NCI-H2227 treated with DMSO at 0.1 percent for 48 hours (cell line): ENCODE data around the gene ASPSCR1.

Source experiments
- DNase-seq: peaks from one replicate; lab custom pipeline; 2025; lab: John Stamatoyannopoulos, UW

The ASPSCR1 gene

GRCh38 chr17:82012640-82013295 is 35.3 kb downstream of the ASPSCR1 start:
- peak; percentile 33 for DNase-seq

GRCh38 chr17:82013341-82013740 is 35.9 kb downstream of the ASPSCR1 start:
- DNase-seq, result peak; percentile 27

- DNase-seq, result no peak
Observed at GRCh38 chr17:82013772-82014321, 36.4 kb downstream of the ASPSCR1 start.

- DNase-seq, result no peak
Observed at GRCh38 chr17:82014432-82014831, 37.0 kb downstream of the ASPSCR1 start.

DNA sequence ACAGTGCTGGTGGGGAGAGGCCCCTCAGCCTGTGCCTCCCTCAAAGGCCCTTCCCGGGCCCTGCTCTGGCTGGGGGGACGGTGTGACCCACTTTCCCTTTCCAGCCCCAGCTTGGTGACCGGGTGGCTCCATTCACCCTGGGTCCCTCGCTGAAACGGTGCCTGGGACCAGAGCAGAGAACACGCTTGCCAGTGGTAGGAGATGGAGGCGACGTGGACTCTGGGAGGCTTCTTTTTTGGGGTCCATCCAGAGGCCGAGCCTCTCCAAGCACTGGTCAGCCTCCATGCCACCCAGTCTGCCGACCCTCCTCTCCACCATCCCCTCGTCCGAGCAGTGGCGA is 37.5 kb downstream of the ASPSCR1 start:
- no peak for DNase-seq

GRCh38 chr17:82015311-82015971 is 38.0 kb downstream of the ASPSCR1 start:
- DNase-seq, result no peak

GRCh38 chr17:82016061-82016874 is 38.8 kb downstream of the ASPSCR1 start:
- no peak for DNase-seq

GRCh38 chr17:82016875-82017459 is 39.5 kb downstream of the ASPSCR1 start:
- no peak for DNase-seq

DNA sequence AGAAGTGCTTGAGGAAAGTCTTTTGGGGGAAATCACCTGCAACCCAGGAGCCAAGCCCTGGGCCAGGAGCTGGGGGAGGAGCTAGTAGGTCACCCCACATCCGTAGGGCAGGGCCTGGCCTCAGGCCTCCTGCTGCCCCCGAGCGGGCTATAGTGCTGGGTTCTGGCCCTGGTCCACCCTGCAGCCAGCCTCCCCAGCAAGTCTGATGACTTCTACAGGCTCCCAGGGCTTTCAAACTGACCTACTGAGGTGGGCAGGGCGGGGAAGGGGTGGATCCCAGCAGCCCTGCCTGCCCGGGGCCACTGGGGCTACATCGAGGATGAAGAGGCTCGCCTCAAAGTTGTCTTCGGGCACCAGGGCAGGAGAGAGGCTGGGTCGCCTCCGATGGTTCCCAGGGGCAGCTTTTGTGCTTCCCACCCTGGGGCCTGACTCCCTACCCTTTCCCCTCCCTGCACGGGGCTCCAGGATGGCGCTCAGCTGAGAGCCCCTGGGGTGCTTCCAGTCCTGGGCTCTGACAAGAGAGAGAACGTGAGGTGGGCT is 40.3 kb downstream of the ASPSCR1 start:
- no peak for DNase-seq

DNA sequence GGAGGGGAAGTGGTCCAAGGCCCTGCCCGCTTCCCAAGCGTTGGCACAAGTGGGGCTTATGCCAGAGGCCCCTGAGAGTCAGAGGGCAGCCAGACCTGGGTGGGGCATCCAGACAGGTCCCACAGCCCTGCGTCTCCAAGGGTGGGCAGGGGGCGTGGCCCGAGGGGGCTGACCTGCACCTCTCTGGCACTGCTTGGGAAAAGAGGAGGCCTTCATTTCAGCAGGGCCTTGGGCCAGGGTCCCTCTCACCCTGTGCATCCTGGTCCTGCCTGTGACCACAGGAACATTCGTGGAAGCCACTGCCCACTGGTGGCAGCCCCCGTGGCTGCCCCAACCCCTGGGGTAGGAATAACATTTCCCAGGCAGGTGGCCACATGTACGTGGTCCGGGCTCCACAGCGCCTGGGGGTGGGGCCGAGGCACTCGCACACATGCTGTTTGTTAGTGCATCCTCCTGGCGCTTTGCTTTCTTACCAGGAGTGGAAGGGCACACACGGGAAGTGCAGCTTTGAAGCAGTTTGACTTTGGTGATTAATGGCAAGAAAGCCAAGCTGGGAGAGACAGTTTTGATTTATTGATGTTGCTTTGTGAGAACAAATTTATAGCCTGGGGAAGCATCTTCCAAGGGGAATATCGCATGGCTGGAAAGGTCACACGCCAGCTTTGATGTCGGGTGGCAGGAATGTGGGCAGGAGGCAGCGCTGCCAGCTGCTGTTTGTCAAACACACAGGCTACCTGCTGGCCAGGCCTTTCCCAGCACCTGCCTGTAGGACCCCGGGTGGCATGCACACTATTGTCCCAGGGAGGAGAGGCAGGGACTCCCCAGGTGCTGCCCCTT is 40.9 kb downstream of the ASPSCR1 start:
- peak; percentile 40 for DNase-seq

GRCh38 chr17:82018989-82019689 is 41.7 kb downstream of the ASPSCR1 start:
- DNase-seq, result no peak

- no peak for DNase-seq
Observed at GRCh38 chr17:82019690-82020571, 42.5 kb downstream of the ASPSCR1 start.

- DNase-seq, result no peak
Observed at GRCh38 chr17:82020572-82021106, 43.2 kb downstream of the ASPSCR1 start.

GRCh38 chr17:82021107-82021899 is 43.9 kb downstream of the ASPSCR1 start:
- DNase-seq, result no peak

GRCh38 chr17:82021900-82022309 is 44.5 kb downstream of the ASPSCR1 start:
- DNase-seq, result no peak

GRCh38 chr17:82022310-82022980 is 45.0 kb downstream of the ASPSCR1 start, which contains the start of gene CENPX:
CENPX (minus strand) TSS chr17:82022878; CDS start chr17:82022861, 17 bp downstream.
- no peak for DNase-seq

DNA sequence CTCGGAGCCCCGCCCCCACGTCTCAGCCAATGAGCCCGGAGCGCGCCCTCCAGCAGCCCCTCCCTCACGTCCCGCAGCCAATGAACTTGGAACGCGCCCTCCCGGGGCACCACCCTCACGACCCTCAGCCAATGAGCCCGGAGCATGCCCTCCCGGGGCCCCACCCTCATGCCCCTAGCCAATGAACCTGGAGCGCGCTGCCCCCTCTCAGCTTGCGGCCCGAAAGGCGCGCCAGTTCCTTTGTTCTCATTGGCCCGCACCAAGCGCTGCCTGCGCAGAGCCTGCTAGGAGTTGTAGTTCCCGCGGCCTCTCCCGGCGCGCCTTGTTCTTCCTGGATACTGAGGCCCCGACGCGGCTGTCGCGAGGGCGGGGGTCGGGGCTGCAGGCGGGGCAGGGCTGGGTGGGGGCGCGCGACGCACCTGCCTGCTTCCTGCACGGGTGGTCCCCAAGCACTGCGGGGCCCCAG is 45.6 kb downstream of the ASPSCR1 start, which contains the start of gene LRRC45:
Gene LRRC45 (plus strand): TSS at position 325 of the 466 bp plus-strand sequence. CDS start 339 bp downstream, outside the sequence.
- DNase-seq, result peak; percentile 99
